Lower leg skin (tissue), 3 donors: ENCODE data around the gene COBL.

Experiments
- CTCF ChIP-seq, 3 donors: fragments of 450-650 bp; IDR thresholded peaks; one replicate each; pipeline ENCODE4 v1.5.1; 2016; ENCODE audit warnings: antibody characterized with exemption in 3 of 3, mild to moderate bottlenecking in 3 of 3, moderate library complexity in 2 of 3
- POLR2A ChIP-seq, 2 donors: fragments of 450-650 bp; IDR thresholded peaks; one replicate each; pipeline ENCODE4 v1.6.1; 2016 to 2017; ENCODE audit warnings: antibody characterized with exemption in 2 of 2, mild to moderate bottlenecking in 1 of 2, moderate library complexity in 1 of 2

- TF ChIP-seq CTCF (IDR thresholded peaks at IDR 0.05) (no peak), POLR2A (IDR thresholded peaks at IDR 0.05) (no peak)
Observed at GRCh38 chr7:51269911-51270310, 46.7 kb downstream of the COBL start.
